HUES6 (cell line): ENCODE data around the gene PHF23.

ENCODE experiments used
- H3K27ac ChIP-seq: 2 replicates; pipeline ENCODE4 v1.7.0; 2013; ENCODE audit warnings: low read depth, mild to moderate bottlenecking, low read length, inconsistent platforms
- H3K27me3 ChIP-seq: 2 replicates; pipeline ENCODE4 v1.6.1; 2013; ENCODE audit warnings: low read length; ENCODE audit not compliant: control insufficient read depth, insufficient read depth
- H3K36me3 ChIP-seq: 2 replicates; pipeline ENCODE4 v1.6.1; 2013; ENCODE audit warnings: low read length; ENCODE audit not compliant: control insufficient read depth, insufficient read depth
- H3K4me1 ChIP-seq: 2 replicates; pipeline ENCODE4 v1.6.1; 2013; ENCODE audit warnings: low read length; ENCODE audit not compliant: control insufficient read depth, insufficient read depth
- H3K4me3 ChIP-seq: 2 replicates; pipeline ENCODE4 v1.5.1; 2013; ENCODE audit warnings: low read depth, low read length
- H3K9ac ChIP-seq: one replicate; pipeline ENCODE4 v1.6.1; 2013; ENCODE audit warnings: mild to moderate bottlenecking, low read length
- H3K9me3 ChIP-seq: 2 replicates; pipeline ENCODE4 v1.6.1; 2013; ENCODE audit warnings: low read depth, low read length; ENCODE audit not compliant: control insufficient read depth, insufficient read depth

PHF23 gene

DNA sequence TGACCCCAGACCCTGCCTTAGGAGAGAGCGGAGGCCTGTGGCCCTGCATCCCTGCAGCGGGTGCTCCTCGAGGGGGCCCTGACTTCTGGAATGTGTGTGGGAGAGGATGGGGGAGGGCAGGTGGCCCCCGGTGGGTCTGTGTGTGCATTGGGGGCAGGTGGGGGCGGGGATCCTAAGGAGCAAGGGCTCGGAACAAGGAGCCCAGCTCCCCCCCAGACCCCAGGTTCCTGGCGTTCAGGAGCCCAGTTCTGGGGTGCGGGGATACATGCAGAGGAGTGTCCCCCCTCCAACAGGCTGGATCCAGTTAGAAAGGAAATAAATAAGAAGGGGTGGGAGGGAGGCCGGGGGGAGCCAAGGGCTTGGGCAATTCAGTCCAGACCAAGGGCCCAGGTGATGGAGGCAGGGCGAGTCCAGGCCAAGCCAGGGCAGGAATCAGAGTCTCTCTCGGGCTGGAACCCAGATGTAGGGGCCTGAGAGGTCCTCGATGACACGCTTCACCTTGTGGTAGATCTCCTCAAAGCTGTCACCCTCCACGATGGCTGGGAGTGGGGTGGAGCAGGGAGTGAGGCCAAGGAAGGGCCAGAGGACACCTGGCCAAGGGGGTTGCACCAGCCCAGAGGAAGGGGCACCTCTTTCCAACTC is 48.9 kb downstream of the PHF23 start:
- Histone ChIP-seq H3K9ac (no peak overlapping the region), H3K36me3 (peaks cover 32% of the 10 kb centered on the region)

DNA sequence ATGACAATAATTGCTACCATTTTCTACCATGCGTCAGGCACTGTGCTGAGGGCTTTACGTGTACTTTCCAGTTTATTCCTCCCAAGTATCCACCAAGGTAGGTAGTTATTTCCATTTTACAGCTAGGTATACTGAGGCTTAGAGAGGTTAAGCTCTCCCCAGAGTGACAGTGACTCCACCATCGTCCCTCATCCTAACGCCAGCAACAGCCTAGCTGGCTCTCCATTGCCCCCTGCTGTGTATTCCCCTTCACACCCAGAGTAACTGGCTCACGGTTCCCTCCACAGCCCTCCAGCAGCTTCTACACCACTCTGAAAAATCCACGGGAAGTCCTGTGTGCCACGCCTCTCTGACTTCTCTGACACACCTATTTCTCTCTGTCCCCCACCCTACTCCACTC is 53.0 kb downstream of the PHF23 start:
- Histone ChIP-seq H3K36me3 (peaks cover 7% of the 10 kb centered on the region), H3K27me3 (no peaks in the 10 kb centered on the region), H3K4me3 (no peak overlapping the region), H3K9me3 (no peaks in the 10 kb centered on the region), H3K4me1 (no peaks in the 10 kb centered on the region), H3K27ac (no peak overlapping the region), H3K9ac (no peak overlapping the region)

More for the DNA sequence above, 48.9 kb downstream of the PHF23 start:
- Histone ChIP-seq H3K27me3 (no peaks in the 10 kb centered on the region), H3K4me3 (no peak overlapping the region), H3K4me1 (no peaks in the 10 kb centered on the region), H3K27ac (no peak overlapping the region), H3K9me3 (no peaks in the 10 kb centered on the region)
